Ovary (tissue), 9 donors: ENCODE measurements around the gene MICALL1. TPM values are rescaled to one million over a fixed set of nuclear protein-coding genes. Genes with fewer than 3 reads are reported as not detected.

Source experiments
- DNase-seq, 5 donors: peaks; one replicate each; pipeline ENCODE4 v3.0.0-alpha.2; 2019 to 2020
- H3K27ac ChIP-seq, 2 donors: fragments of 200-600 bp; one replicate each; pipeline versions ENCODE4 v1.5.1 to v1.8.0; 2019 to 2022
- H3K27me3 ChIP-seq: fragments of 200-600 bp; one replicate; pipeline ENCODE4 v1.8.0; 2022
- H3K36me3 ChIP-seq: fragments of 200-600 bp; sonication (generic); one replicate; pipeline ENCODE4 v1.5.1; 2019
- H3K4me1 ChIP-seq: one replicate; pipeline ENCODE4 v1.8.1; 2013; ENCODE audit warnings: mild to moderate bottlenecking, moderate library complexity; ENCODE audit not compliant: insufficient read depth
- H3K4me3 ChIP-seq: fragments of 200-600 bp; sonication (generic); one replicate; pipeline ENCODE4 v1.5.1; 2017
- H3K9me3 ChIP-seq, 2 donors: fragments of 200-600 bp in 1 of 2; sonication (generic) in 1 of 2; one replicate each; pipeline versions ENCODE4 v1.5.1 to v1.8.1; 2013 to 2019; ENCODE audit warnings: mild to moderate bottlenecking in 1 of 2, moderate library complexity in 1 of 2
- EP300 ChIP-seq: sonication (generic); formaldehyde crosslinking; IDR thresholded peaks from one replicate; pipeline ENCODE4 v1.6.1; 2017; ENCODE audit warnings: antibody characterized with exemption
- POLR2A ChIP-seq: fragments of 450-650 bp; IDR thresholded peaks from one replicate; pipeline ENCODE4 v1.6.1; 2017; ENCODE audit warnings: antibody characterized with exemption, mild to moderate bottlenecking, moderate library complexity
- WGBS, 3 donors: extraction: QIAGEN DNeasy Blood & Tissue Kit in 1 of 3; methylation state at CpG; one replicate each; pipeline versions ENCODE4 v1.1.5 to v1.1.7; 2013 to 2017; 5-methylcytosine and 5-hydroxymethylcytosine counted together
- intact Hi-C, 4 donors: fragments of 100-400 bp; cut with DNase I; formaldehyde crosslinking; loops; one replicate each; pipeline versions ENCODE4 v1.11.0 to v1.15.1; 2022 to 2023
- polyA plus RNA-seq, 2 donors: library from polyadenylated mRNA; stranded (reverse); fragments of 200-250 nt in 1 of 2; fragments of 350-450 nt in 1 of 2; fragmentation: Illumina TruSeq in 1 of 2; extraction: RNeasy Lipid Tissue Mini Kit (QIAGEN cat#74804) in 1 of 2; gene quantifications; one replicate each; pipeline ENCODE4 v1.2.3, GENCODE V29; 2013 to 2014
- total RNA-seq, 7 donors: library from RNA; depleted of rRNA in 2 of 7; stranded (reverse); fragments of >200 nt in 2 of 7; fragmentation: NEBNext Ultra II Directional in 3 of 7; extraction: Animal tissue kit (Norgen Biotek cat#: 25700) in 3 of 7; gene quantifications; one replicate each; pipeline versions ENCODE4 v1.1.0 to v1.2.4, GENCODE V29; 2016 to 2023
- TF ChIP-seq, protein P1 (sequence below), 3 donors: fragments of 450-650 bp in 2 of 3; fragments of 200-600 bp in 1 of 3; IDR thresholded peaks; one replicate each; pipeline versions ENCODE4 v1.5.1 to v1.8.0; 2016 to 2022; ENCODE audit warnings: antibody characterized with exemption in 3 of 3, mild to moderate bottlenecking in 1 of 3
- donor health status: DM: no; HTN: no; CAD: no; lungs with moderate emphysema.
- donor health status: DM: no; HTN: no; CAD: no.
- donor health status: Bipolar disorder and iron deficiency.
- donor health status: DM: yes; HTN: yes; CAD: no.
- donor health status: DM: no; HTN: no; CAD: no.
- donor health status: DM: yes; HTN: yes; CAD: no.

The MICALL1 gene
- total and polyA plus RNA-seq, 9 donors, result 6.2 to 30.0 (median 17.4) TPM

DNA sequence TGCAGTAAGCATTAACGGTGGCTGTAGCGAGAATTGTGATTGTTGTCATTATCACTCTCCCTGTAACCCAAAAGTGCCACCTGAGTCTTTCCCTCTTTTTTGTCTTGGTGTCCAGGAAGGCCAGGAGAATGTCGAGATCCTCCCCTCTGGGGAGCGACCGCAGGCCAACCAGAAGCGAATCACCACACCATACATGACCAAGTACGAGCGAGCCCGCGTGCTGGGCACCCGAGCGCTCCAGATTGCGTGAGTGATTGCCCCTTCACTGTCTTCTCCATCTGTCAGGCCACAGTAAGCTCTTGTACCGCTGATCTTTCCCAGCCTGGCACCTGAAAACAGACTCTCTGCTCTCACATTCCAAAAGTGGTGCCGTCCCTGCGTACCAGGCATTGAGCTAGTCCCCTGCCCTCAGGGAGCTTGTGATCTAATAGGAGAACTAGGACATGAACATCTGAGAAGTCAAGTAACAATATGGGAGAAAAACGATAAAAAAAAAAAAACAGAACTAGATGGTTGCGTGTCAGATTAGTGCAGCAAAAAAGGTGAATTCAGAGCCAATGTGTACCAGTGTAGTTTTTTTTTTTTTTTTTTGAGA lies 53.2 kb downstream of the MICALL1 start:
- no peak overlapping the region for H3K27ac ChIP-seq
- H3K36me3 ChIP-seq, result no peaks in the 10 kb centered on the region
- DNase-seq, result no peak
- 95 to 97% (median 97%) methylated on average over 18 of the region's 18 CpGs for WGBS, 3 donors
- H3K4me3 ChIP-seq, result no peak overlapping the region
- no peaks in the 10 kb centered on the region for H3K9me3 ChIP-seq
- no peaks in the 10 kb centered on the region for H3K27me3 ChIP-seq
- TF ChIP-seq, protein P1, sequence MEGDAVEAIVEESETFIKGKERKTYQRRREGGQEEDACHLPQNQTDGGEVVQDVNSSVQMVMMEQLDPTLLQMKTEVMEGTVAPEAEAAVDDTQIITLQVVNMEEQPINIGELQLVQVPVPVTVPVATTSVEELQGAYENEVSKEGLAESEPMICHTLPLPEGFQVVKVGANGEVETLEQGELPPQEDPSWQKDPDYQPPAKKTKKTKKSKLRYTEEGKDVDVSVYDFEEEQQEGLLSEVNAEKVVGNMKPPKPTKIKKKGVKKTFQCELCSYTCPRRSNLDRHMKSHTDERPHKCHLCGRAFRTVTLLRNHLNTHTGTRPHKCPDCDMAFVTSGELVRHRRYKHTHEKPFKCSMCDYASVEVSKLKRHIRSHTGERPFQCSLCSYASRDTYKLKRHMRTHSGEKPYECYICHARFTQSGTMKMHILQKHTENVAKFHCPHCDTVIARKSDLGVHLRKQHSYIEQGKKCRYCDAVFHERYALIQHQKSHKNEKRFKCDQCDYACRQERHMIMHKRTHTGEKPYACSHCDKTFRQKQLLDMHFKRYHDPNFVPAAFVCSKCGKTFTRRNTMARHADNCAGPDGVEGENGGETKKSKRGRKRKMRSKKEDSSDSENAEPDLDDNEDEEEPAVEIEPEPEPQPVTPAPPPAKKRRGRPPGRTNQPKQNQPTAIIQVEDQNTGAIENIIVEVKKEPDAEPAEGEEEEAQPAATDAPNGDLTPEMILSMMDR (IDR thresholded peaks at IDR 0.05), result no peak
- TF ChIP-seq EP300 (no peak), POLR2A (no peak)
- intact Hi-C loops, result no loop called here
- peaks cover 3% of the 10 kb centered on the region for H3K4me1 ChIP-seq

DNA sequence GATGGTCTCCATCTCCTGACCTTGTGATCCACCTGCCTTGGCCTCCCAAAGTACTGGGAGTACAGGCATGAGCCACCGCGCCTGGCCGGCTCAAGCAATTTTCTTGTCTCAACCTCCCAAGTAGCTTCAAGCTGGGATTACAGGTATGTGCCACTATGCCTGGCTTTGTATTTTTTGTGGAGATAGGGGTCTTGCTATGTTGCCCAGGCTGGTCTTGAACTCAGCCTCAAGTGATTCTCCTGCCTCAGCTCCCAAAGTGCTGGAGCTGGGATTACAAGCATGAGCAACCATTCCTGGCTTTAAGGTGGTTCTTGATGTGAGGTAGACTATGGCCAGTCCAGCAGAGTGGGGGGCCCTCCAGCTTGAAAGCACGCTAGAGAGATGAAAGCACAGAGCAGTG lies 55.0 kb downstream of the MICALL1 start:
- no peaks in the 10 kb centered on the region for H3K36me3 ChIP-seq
- H3K27ac ChIP-seq, result no peak overlapping the region
- TF ChIP-seq EP300, result no peak
- TF ChIP-seq, protein P1 (IDR thresholded peaks at IDR 0.05), result no peak
- no peak for TF ChIP-seq POLR2A
- H3K4me3 ChIP-seq, result no peak overlapping the region
- H3K27me3 ChIP-seq, result no peaks in the 10 kb centered on the region
- intact Hi-C loops, result loop anchor here in 1 of 4 donors (10.0 kb wide), 1 partner anchor 146 kb away; no protein-coding TSS in a partner anchor
- H3K9me3 ChIP-seq, result no peaks in the 10 kb centered on the region
- WGBS, 3 donors, result 95 to 97% (median 97%) methylated on average over 4 of the region's 4 CpGs
- DNase-seq, result no peak
- no peaks in the 10 kb centered on the region for H3K4me1 ChIP-seq

DNA sequence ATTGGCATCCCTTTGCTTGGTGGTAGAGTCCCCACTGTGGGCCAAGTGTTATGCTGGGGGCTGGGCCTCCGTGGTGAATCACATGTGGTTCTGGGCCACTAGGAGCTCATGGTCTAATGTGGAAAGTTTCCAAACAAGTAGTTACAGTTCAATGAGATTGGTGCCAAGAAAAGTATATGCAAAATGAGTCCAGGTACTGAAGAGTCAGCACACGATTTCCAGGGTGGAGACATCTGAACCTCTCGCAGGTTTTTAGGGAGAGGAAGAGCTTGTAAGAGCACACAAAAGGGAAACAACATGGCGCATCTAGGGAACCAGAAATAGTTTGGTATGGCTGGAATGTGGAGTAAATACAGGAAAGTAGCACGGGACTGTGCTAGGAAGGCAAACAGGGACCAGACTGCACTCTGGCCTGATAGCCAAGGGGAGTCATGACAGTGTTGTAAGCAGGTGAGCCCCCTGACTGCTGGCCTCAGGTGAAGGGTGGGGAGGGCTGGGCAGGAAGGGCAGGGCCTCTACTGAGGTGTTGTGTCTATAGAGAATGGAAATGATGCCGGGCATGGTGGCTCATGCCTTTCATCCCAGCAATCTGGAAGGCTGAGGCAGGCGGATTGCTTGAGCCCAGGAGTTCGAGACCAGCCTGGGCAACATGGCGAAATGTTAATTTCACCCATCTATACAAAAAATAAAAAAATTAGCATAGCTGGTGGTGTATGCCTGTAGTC lies 60.0 kb downstream of the MICALL1 start:
- H3K36me3 ChIP-seq, result no peaks in the 10 kb centered on the region
- no peak for DNase-seq
- no peaks in the 10 kb centered on the region for H3K4me1 ChIP-seq
- 73 to 79% (median 76%) methylated on average over 9 of the region's 9 CpGs for WGBS, 3 donors
- intact Hi-C loops, result loop anchor here in 3 of 4 donors (5.0 to 10.0 kb wide), 2 partner anchors 149 to 151 kb away; no protein-coding TSS in a partner anchor
- H3K4me3 ChIP-seq, result no peak overlapping the region
- TF ChIP-seq POLR2A (no peak), EP300 (no peak)
- TF ChIP-seq, protein P1 (IDR thresholded peaks at IDR 0.05), result no peak
- no peak overlapping the region for H3K27ac ChIP-seq
- H3K27me3 ChIP-seq, result no peaks in the 10 kb centered on the region
- H3K9me3 ChIP-seq, result no peaks in the 10 kb centered on the region

DNA sequence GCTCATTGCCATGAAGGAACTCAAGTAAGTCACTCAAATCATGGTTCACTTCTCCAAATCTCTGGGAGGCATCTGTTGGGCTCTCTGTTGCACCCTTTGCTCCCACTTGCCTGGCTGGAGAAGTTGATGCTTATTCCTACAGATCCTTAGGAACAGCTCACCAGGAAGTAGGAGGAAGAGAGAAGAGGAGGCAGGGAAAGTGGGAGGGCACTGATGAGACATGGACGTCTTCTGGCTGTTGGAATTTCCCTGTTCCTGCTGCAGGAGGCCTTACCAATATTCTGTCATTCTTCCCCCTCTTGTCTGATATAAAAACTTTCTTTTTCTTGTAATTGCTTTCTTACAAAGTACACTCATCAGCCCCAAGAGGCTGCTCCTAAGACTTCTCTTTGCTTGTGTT lies 61.0 kb downstream of the MICALL1 start:
- Histone ChIP-seq H3K4me1 (no peaks in the 10 kb centered on the region), H3K4me3 (no peak overlapping the region), H3K27ac (no peak overlapping the region), H3K27me3 (no peaks in the 10 kb centered on the region), H3K36me3 (no peaks in the 10 kb centered on the region), H3K9me3 (no peaks in the 10 kb centered on the region)
- TF ChIP-seq EP300 (no peak), POLR2A (no peak)
- TF ChIP-seq, protein P1 (IDR thresholded peaks at IDR 0.05), result no peak
- no peak for DNase-seq
- 45 to 57% (median 57%) methylated on average over 1 of the region's 1 CpG for WGBS, 3 donors
- intact Hi-C loops, result loop anchor here in 3 of 4 donors (5.0 to 10.0 kb wide), 2 partner anchors 150 to 152 kb away; no protein-coding TSS in a partner anchor
